OCI-LY3 (cell line): Measurements from ENCODE around the gene TREX2.

Source experiments
- H2AFZ ChIP-seq: fragments of 200-600, 300-600 bp; shearing (Covaris generic); 2 replicates; pipeline ENCODE4 v1.6.0; 2014; ENCODE audit warnings: antibody characterized with exemption, low read depth, low read length
- H3K27ac ChIP-seq: fragments of 200-600, 300-600 bp; sonication (generic); 2 replicates; pipeline ENCODE4 v1.5.1; 2014; ENCODE audit warnings: mild to moderate bottlenecking, low read length, moderate library complexity, mixed read lengths
- H3K27me3 ChIP-seq: fragments of 200-600, 300-600 bp; sonication (generic); 2 replicates; pipeline ENCODE4 v1.6.1; 2014; ENCODE audit warnings: low read depth, low read length, mixed read lengths
- H3K36me3 ChIP-seq: fragments of 200-600, 300-600 bp; sonication (generic); replicated peaks from 2 replicates; pipeline ENCODE3; 2014; ENCODE audit warnings: low read depth, low read length, mixed read lengths
- H3K4me1 ChIP-seq: fragments of 300-600, 200-600 bp; sonication (generic); 2 replicates; pipeline ENCODE4 v1.6.1; 2014; ENCODE audit warnings: low read length, mixed read lengths
- H3K4me2 ChIP-seq: fragments of 200-600, 300-600 bp; sonication (generic); 2 replicates; pipeline ENCODE4 v1.6.1; 2014; ENCODE audit warnings: low read length, mixed read lengths
- H3K4me3 ChIP-seq: fragments of 300-600, 200-600 bp; sonication (generic); 2 replicates; pipeline ENCODE4 v1.5.1; 2014; ENCODE audit warnings: antibody characterized with exemption, mild to moderate bottlenecking, low read length, moderate library complexity
- H3K79me2 ChIP-seq: fragments of 300-600, 200-600 bp; shearing (Covaris generic); 2 replicates; pipeline ENCODE4 v1.6.1; 2014; ENCODE audit warnings: mild to moderate bottlenecking, low read length, mixed read lengths
- H3K9ac ChIP-seq: fragments of 300-600, 200-600 bp; shearing (Covaris generic); 2 replicates; pipeline ENCODE4 v1.6.0; 2014; ENCODE audit warnings: mild to moderate bottlenecking, low read length, moderate library complexity
- H3K9me3 ChIP-seq: fragments of 200-600, 300-600 bp; shearing (Covaris generic); 2 replicates; pipeline ENCODE4 v1.6.1; 2014; ENCODE audit warnings: low read length, mixed read lengths; ENCODE audit not compliant: insufficient read depth
- H4K20me1 ChIP-seq: fragments of 200-600, 300-600 bp; sonication (generic); 2 replicates; pipeline ENCODE4 v1.6.1; 2016; ENCODE audit warnings: low read length, mixed read lengths; ENCODE audit not compliant: insufficient read depth
- CTCF ChIP-seq: fragments of 200-600, 300-600 bp; sonication (generic); IDR thresholded peaks from 2 replicates; pipeline ENCODE4 v1.5.1; 2014; ENCODE audit warnings: antibody characterized with exemption, low read length, low read depth
- EZH2phosphoT487 ChIP-seq: fragments of 200-600 bp; shearing (Covaris generic); IDR thresholded peaks from 2 replicates; pipeline ENCODE4 v1.6.1; 2018; ENCODE audit warnings: antibody characterized with exemption, mixed run types, low read depth

The TREX2 gene

GRCh38 chrX:153478746-153479145, 32.9 kb upstream of the TREX2 start:
- H3K9ac ChIP-seq, result no peak overlapping the region
- no peaks in the 10 kb centered on the region for H3K9me3 ChIP-seq
- H3K79me2 ChIP-seq, result no peaks in the 10 kb centered on the region
- no peaks in the 10 kb centered on the region for H4K20me1 ChIP-seq
- no peak overlapping the region for H3K4me3 ChIP-seq
- no peaks in the 10 kb centered on the region for H3K36me3 ChIP-seq
- no peak for TF ChIP-seq CTCF
- TF ChIP-seq EZH2phosphoT487, result no peak
- H3K4me1 ChIP-seq, result no peaks in the 10 kb centered on the region
- no peaks in the 10 kb centered on the region for H3K27me3 ChIP-seq
- H3K27ac ChIP-seq, result no peak overlapping the region
- H2AFZ ChIP-seq, result no peak overlapping the region
- no peak overlapping the region for H3K4me2 ChIP-seq

GRCh38 chrX:153477901-153478300, 32.0 kb upstream of the TREX2 start:
- Histone ChIP-seq H3K4me2 (no peak overlapping the region), H3K27me3 (no peaks in the 10 kb centered on the region), H2AFZ (no peak overlapping the region), H3K4me1 (no peaks in the 10 kb centered on the region), H3K79me2 (no peaks in the 10 kb centered on the region), H4K20me1 (no peaks in the 10 kb centered on the region), H3K36me3 (no peaks in the 10 kb centered on the region), H3K9me3 (no peaks in the 10 kb centered on the region), H3K27ac (no peak overlapping the region), H3K9ac (no peak overlapping the region), H3K4me3 (no peak overlapping the region)
- TF ChIP-seq EZH2phosphoT487 (no peak), CTCF (no peak)

GRCh38 chrX:153477364-153477857, 31.6 kb upstream of the TREX2 start:
- H3K27me3 ChIP-seq, result no peaks in the 10 kb centered on the region
- H3K4me2 ChIP-seq, result no peak overlapping the region
- no peaks in the 10 kb centered on the region for H3K36me3 ChIP-seq

GRCh38 chrX:153476666-153477363, 31.0 kb upstream of the TREX2 start:
- Histone ChIP-seq H3K9ac (no peak overlapping the region), H3K9me3 (no peaks in the 10 kb centered on the region), H3K36me3 (no peaks in the 10 kb centered on the region), H3K4me2 (no peak overlapping the region), H3K27ac (no peak overlapping the region), H4K20me1 (no peaks in the 10 kb centered on the region), H3K4me1 (no peaks in the 10 kb centered on the region), H3K4me3 (no peak overlapping the region), H3K27me3 (no peaks in the 10 kb centered on the region), H3K79me2 (no peaks in the 10 kb centered on the region), H2AFZ (no peak overlapping the region)
- TF ChIP-seq CTCF (no peak), EZH2phosphoT487 (no peak)

More at GRCh38 chrX:153477364-153477857, 31.6 kb upstream of the TREX2 start:
- no peaks in the 10 kb centered on the region for H3K4me1 ChIP-seq
- H3K9ac ChIP-seq, result no peak overlapping the region
- no peaks in the 10 kb centered on the region for H4K20me1 ChIP-seq
- no peak for TF ChIP-seq CTCF
- no peak for TF ChIP-seq EZH2phosphoT487
- no peaks in the 10 kb centered on the region for H3K79me2 ChIP-seq
- H3K4me3 ChIP-seq, result no peak overlapping the region
- H3K9me3 ChIP-seq, result no peaks in the 10 kb centered on the region
- H3K27ac ChIP-seq, result no peak overlapping the region
- H2AFZ ChIP-seq, result no peak overlapping the region
